Medulla oblongata (tissue), 1 donor: ENCODE results near the gene SLC37A1.

ENCODE experiments used
- DNase-seq: peaks from one replicate; pipeline ENCODE4 v3.0.0-alpha.2; 2015; ENCODE audit errors: extremely low spot score

The SLC37A1 gene

GRCh38 chr21:42543106-42543847 is 29.6 kb downstream of the SLC37A1 start:
- DNase-seq, result no peak

GRCh38 chr21:42544544-42544943 is 30.9 kb downstream of the SLC37A1 start:
- DNase-seq, result no peak

DNA sequence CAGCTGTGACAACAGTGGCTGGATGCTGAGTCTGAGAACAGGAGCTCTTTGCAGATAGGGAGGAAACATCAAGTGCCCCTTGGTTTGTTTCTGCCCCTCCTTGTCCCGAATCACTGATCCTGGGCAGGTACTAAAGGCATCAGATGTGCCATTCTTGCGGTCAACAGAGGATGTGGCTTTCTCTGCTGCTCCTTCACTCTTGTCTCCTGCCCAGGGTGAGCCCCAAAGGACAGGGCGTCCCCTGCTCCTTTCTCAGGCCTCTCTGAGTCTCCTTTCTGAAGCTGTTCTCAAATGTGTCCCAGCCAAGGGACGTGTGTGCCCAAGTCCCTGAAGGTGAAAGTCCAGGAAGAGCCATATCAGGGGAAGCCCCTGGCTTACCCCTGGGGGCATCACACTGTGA is 31.7 kb downstream of the SLC37A1 start:
- DNase-seq, result no peak

DNA sequence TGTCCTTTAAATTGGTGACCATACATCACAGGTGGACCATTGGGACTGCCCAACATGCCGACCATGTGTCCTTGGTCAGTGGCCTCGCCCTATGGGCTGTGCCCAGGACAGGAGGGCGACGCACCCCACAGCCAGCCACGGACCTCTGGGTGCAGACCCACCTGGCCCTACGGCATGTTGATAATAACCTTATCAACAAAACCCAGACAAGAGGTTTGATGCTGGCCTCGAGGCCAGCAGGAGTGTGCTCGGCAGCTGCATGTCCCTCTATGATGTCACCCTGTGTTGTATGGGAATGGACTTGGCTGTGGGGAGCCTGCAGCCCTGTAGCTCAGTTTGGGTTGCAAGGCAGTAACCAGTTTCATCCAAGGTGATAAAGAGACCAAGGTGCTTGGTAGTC is 32.1 kb downstream of the SLC37A1 start:
- DNase-seq, result no peak

DNA sequence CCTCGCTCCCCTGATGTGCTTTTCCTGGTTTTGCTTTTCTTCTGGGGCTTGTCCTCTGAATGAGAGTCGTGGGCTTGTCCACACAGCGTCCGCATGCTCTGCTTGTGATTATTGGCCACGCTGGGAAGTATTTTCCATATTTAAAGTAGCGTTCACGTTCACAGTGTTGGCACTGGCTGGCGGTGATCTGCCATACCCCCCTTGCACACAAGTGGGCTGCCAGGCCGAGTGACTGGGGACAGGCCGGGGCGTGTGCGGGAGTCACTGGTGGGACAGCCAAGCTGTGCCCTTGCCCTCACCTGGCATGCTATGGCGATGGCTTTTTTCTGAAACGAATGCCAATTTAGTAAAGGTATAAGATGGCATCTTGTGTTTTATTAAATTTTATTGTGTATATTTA is 32.8 kb downstream of the SLC37A1 start:
- no peak for DNase-seq

- no peak for DNase-seq
Observed at GRCh38 chr21:42547001-42547905, 33.6 kb downstream of the SLC37A1 start.

DNA sequence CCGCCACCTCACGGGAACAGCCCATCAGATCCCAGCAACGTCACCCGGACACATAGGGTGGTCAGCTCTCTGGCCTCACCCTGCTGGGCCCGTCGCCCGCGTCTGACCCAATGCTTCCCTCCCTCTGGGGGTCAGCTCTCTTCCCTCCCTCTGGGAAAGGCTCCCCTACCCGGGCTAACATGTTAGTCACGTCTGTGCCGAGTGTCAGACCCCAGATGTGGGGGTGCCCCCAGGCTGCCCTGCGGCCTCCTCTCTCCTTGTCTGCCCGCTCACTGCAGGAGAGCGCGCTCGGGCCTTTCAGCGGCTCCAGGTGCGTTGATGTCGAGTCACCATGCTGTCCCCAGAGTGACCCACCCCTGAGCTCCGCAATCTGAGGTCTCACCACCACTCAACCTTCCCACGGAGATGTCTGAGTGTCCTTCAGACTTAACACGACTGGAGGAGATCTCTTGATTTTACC is 34.3 kb downstream of the SLC37A1 start:
- no peak for DNase-seq

DNA sequence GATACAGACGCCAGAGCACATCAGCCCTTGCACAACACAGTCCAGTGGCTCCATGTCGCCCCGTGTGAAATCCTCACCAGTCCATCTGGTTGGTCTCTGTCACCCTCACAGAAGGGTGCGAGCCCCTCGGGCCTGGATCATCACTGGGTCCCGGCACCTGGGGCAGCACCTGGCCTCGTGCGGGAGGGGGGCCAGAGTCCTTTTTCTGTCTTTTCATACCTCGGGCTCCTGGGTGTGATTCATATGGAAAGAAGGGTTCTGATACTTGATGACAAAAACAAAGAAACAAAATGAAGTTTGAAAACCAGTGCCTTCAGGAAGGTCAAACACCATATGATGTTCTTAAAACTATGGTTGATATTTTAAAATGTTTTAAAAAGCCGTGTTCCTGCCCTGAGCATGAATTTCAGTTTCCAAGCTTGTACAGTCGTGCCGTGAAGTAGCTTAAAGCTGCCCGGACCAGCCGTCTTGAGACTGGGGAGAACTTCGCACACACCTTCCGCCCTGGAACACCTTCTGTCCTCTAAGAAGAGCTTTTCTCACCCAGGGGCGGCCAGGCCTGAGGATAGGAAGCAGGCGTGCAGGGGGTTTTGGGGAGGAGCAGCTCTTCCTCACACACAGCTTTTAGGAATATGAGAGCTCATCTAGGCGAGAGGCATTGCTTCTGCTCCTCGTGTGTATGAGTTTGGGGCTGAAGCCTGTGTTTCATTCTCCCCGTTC is 35.2 kb downstream of the SLC37A1 start:
- no peak for DNase-seq

DNA sequence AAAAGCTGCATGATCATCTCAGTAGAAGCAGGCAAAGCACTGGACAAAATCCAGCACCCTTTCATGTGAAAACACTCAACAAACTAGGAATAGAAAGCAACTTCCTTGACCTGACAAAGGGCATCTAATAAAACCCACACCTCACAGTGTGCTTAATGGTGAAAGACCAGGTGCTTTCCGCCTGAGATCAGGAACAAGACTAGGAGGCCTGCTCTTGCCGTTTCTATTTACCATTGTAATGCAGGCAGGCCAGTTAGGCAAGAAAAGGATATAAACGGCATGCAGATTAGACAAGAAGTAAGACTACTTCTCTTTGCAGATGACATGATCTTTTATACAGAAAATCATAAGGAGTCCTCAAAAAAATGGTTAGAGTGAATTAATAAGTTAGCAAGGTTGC is 37.2 kb downstream of the SLC37A1 start:
- DNase-seq, result no peak

DNA sequence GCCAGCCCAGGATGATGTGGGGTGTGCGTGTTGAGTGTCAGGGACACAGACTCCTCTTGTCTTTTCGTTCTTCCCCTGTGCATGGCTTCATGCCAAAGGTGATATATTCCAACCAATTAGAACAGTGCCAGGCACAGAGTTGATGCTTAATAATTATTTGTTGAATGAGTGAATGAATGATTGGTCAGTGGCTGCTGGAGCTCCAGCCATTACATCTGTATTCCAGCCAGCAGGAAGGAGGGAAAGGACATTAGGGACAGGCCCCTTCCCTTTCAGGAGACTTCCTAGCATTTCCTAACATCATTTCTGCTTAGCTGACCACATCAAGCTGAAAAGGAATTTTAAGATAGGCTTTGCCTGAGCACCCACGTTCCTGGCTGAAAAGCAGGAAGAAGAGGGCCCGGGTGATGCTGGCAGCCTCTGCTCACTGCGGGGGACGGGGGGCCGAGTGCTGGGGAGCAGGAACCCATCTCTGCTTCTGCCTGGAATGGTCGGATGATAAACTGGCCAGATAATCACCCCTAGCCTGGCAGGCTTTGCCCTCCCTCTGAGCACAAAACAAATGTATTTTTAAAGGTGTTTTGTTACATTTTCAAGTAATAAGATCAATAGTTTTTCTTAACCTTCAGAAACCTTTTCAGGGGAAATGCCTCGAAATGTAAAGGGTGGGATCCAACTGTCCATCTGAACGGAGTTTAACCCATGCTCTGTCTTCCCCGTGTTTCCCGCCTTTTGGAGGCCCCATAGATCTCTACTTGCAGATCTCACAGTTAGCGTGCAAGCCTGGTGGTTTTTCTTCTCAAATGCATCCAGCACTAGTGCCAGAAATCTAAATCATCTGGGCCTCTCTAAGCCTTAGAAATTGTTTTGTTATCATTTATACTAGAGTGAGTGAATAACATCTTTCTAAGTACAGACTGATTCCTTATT is 39.0 kb downstream of the SLC37A1 start:
- no peak for DNase-seq

DNA sequence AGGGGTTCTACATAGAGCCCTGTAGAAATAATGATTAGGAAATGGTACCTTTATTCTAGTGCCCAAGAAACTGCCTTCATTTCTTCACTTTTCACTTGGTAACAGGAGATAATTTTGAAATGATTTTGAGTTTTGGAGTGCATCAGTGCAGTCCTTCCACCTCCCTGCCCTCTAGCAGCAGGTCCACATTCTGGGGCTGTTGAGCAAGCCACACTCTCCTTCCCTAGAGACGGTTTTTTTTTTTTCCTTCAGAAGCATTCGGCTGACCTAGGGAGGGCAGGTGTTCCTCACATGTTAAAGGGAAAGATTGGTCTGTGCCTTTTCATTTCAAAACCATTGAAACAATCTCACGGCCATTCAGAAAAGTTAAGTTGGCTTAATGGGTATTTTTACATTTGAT is 39.8 kb downstream of the SLC37A1 start:
- DNase-seq, result no peak

- DNase-seq, result no peak
Observed at GRCh38 chr21:42554251-42554961, 40.8 kb downstream of the SLC37A1 start.

GRCh38 chr21:42555756-42556438 is 42.2 kb downstream of the SLC37A1 start:
- no peak for DNase-seq

DNA sequence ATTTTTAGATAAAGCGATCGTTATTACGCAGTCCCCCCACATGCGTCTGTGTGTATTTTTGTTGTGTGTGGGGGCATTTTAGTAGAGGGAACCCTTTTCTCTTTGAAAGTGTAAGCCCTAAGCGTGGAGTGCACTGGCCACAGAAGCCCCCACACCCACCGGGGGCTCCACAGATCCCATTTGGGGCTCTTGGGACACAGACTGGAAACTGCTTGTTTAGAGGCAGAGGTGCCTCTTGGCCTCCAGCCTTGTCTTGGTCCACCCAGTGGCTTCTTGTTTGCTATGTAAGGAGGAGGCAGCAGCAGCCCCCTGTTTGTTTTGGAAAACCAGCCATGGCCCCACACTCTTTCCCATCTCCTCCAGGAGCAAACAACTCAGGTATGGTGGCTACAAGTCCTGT is 42.8 kb downstream of the SLC37A1 start:
- DNase-seq, result no peak

GRCh38 chr21:42556960-42557359 is 43.3 kb downstream of the SLC37A1 start:
- no peak for DNase-seq

GRCh38 chr21:42557420-42557819 is 43.8 kb downstream of the SLC37A1 start:
- no peak for DNase-seq

- DNase-seq, result no peak
Observed at GRCh38 chr21:42558368-42558767, 44.7 kb downstream of the SLC37A1 start.

- no peak for DNase-seq
Observed at GRCh38 chr21:42558846-42559245, 45.2 kb downstream of the SLC37A1 start.

DNA sequence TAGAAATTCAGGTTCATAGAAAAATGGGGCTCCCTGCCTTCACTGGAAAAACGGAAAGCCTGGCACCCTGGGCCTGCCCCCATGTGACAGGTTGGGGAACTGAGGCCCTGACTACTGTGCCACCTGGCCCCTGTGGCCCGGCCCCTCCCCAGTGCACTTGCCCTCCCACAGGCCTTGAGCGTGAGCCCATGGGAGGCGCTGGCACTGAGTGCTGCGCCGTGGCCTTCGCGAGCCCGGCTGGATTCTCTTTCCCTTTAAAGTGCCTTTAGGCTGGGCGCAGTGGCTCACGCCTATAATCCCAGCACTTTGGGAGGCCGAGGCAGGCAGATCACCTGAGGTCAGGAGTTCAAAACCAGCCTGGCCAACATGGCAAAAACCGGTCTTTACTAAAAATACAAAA is 45.7 kb downstream of the SLC37A1 start:
- no peak for DNase-seq
